Upper lobe of left lung (tissue), 4 donors: ENCODE data around the gene TOR1B.

Source experiments
- CTCF ChIP-seq, 6 experiments: fragments of 450-650 bp in 4 of 6; fragments of 200-600 bp in 2 of 6; sonication (generic) in 2 of 6; IDR thresholded peaks; one replicate each; pipeline ENCODE4 v1.5.1; 2016 to 2019; ENCODE audit warnings: antibody characterized with exemption in 6 of 6
- POLR2A ChIP-seq, 4 donors: fragments of 450-650 bp; IDR thresholded peaks; one replicate each; pipeline ENCODE4 v1.5.1; 2016 to 2017; ENCODE audit warnings: antibody characterized with exemption in 4 of 4, mild to moderate bottlenecking in 2 of 4

GRCh38 chr9:129770741-129771140 is 32.2 kb upstream of the TOR1B start:
- TF ChIP-seq CTCF (IDR thresholded peaks at IDR 0.05) (no peak), POLR2A (IDR thresholded peaks at IDR 0.05) (no peak)
